ENCODE measurements around the gene RNPEPL1.

Gene RNPEPL1

DNA sequence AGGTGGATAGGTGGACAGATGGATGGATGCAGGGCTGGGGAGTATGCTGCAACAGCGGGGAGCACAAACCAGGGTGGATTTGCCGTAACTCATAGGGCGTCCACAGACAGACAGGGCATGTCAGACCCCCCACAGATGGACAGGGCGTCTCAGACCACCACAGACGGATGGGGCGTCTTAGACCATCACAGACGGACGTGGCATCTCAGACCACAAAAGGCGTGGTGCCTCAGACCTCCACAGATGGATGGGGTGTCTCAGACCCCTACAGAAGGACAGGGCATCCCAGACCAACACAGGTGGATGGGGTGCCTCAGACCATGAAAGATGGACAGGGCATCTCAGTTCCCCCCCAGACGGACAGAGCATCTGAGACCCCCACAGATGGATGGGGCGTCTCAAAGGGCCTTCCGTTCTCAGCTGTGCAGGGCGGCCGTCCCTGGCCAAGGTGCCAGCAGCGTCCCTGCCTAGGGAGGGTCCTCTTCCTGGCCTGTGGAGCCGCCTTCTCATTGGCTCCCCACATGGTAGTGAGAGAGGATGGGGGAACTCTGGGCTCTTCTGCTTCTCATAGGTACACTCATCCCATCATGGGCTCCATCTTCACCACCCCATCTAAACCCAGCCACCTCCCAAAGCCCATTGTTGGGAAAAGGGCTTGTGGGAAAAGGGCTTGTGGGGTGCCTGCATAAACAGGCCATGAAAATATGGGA is 12.6 kb upstream of the RNPEPL1 start:
- ChIA-PET CTCF (interaction anchor here (0.9 kb wide), 1 partner anchor 114 kb away, joined by 3 read pairs; no protein-coding TSS in a partner anchor), POLR2A (no interaction called here)
- peaks cover 0 to 33% of the 10 kb centered on the region in 2 experiments; a peak in 1 of 3 replicates for H3K36me3 ChIP-seq (ENCODE audit: control insufficient read depth in 2 of 2, insufficient read depth in 1 of 2, low read length in 2 of 2)

DNA sequence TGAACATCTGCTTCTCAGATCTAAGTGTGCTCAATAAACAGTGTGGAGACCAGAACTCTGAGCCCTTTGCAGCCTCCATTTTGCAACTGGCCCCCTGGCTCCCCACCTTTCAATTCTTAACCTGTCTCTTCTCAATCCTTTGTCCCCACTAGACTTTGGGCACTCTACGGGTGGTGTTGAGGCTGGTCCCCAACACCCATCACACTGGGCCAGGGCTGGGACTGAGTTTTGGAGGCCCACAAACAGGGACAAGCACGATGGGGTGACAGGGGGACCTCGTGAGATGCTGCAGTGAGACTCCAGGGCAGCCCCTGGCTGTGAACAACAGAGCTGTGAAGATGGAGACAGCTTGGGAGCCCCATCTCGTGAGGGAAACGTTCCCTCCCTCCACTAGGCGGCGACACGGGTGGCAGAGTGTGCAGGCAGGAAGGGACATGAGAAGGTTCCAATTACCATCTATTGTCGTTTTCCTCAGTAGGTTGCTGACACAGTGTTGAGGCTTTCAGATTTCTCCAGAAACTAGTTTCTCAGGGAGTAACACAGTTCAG is 11.7 kb upstream of the RNPEPL1 start:
- TF ChIP-seq, protein P1, sequence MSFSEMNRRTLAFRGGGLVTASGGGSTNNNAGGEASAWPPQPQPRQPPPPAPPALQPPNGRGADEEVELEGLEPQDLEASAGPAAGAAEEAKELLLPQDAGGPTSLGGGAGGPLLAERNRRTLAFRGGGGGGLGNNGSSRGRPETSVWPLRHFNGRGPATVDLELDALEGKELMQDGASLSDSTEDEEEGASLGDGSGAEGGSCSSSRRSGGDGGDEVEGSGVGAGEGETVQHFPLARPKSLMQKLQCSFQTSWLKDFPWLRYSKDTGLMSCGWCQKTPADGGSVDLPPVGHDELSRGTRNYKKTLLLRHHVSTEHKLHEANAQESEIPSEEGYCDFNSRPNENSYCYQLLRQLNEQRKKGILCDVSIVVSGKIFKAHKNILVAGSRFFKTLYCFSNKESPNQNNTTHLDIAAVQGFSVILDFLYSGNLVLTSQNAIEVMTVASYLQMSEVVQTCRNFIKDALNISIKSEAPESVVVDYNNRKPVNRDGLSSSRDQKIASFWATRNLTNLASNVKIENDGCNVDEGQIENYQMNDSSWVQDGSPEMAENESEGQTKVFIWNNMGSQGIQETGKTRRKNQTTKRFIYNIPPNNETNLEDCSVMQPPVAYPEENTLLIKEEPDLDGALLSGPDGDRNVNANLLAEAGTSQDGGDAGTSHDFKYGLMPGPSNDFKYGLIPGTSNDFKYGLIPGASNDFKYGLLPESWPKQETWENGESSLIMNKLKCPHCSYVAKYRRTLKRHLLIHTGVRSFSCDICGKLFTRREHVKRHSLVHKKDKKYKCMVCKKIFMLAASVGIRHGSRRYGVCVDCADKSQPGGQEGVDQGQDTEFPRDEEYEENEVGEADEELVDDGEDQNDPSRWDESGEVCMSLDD (tag by site-specific recombination; IDR thresholded peaks at IDR 0.05): no peak
- no peak for TF ChIP-seq ZNF785 (tag by site-specific recombination; IDR thresholded peaks at IDR 0.05)
- no peak for TF ChIP-seq ZNF211 (tag by site-specific recombination; IDR thresholded peaks at IDR 0.05; ENCODE audit: low read depth)
- no peak for TF ChIP-seq SALL2 (tag by site-specific recombination; IDR thresholded peaks at IDR 0.05; ENCODE audit: borderline replicate concordance)
- TF ChIP-seq, protein P2, sequence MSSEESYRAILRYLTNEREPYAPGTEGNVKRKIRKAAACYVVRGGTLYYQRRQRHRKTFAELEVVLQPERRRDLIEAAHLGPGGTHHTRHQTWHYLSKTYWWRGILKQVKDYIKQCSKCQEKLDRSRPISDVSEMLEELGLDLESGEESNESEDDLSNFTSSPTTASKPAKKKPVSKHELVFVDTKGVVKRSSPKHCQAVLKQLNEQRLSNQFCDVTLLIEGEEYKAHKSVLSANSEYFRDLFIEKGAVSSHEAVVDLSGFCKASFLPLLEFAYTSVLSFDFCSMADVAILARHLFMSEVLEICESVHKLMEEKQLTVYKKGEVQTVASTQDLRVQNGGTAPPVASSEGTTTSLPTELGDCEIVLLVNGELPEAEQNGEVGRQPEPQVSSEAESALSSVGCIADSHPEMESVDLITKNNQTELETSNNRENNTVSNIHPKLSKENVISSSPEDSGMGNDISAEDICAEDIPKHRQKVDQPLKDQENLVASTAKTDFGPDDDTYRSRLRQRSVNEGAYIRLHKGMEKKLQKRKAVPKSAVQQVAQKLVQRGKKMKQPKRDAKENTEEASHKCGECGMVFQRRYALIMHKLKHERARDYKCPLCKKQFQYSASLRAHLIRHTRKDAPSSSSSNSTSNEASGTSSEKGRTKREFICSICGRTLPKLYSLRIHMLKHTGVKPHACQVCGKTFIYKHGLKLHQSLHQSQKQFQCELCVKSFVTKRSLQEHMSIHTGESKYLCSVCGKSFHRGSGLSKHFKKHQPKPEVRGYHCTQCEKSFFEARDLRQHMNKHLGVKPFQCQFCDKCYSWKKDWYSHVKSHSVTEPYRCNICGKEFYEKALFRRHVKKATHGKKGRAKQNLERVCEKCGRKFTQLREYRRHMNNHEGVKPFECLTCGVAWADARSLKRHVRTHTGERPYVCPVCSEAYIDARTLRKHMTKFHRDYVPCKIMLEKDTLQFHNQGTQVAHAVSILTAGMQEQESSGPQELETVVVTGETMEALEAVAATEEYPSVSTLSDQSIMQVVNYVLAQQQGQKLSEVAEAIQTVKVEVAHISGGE (tag by site-specific recombination; conservative IDR thresholded peaks at IDR 0.05; ENCODE audit: low read depth): no peak
- TF ChIP-seq ZNF510 (tag by site-specific recombination; IDR thresholded peaks at IDR 0.05; ENCODE audit: insufficient replicate concordance): no peak
- TF ChIP-seq ZNF423 (tag by site-specific recombination; IDR thresholded peaks at IDR 0.05): no peak
- no peak for TF ChIP-seq ZNF610 (tag by site-specific recombination; IDR thresholded peaks at IDR 0.05; ENCODE audit: borderline replicate concordance)
- TF ChIP-seq KLF7 (tag by site-specific recombination; IDR thresholded peaks at IDR 0.05; ENCODE audit: borderline replicate concordance): no peak
- no peak for TF ChIP-seq MZF1 (tag by site-specific recombination; IDR thresholded peaks at IDR 0.05; ENCODE audit: borderline replicate concordance)
- TF ChIP-seq ZBTB17 (tag by site-specific recombination; IDR thresholded peaks at IDR 0.05): no peak
- TF ChIP-seq, protein P3, sequence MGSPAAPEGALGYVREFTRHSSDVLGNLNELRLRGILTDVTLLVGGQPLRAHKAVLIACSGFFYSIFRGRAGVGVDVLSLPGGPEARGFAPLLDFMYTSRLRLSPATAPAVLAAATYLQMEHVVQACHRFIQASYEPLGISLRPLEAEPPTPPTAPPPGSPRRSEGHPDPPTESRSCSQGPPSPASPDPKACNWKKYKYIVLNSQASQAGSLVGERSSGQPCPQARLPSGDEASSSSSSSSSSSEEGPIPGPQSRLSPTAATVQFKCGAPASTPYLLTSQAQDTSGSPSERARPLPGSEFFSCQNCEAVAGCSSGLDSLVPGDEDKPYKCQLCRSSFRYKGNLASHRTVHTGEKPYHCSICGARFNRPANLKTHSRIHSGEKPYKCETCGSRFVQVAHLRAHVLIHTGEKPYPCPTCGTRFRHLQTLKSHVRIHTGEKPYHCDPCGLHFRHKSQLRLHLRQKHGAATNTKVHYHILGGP (tag by site-specific recombination; IDR thresholded peaks at IDR 0.05): no peak
- no peak for TF ChIP-seq ZNF132 (tag by site-specific recombination; IDR thresholded peaks at IDR 0.05; ENCODE audit: borderline replicate concordance)
- peaks cover 0 to 26% of the 10 kb centered on the region in 2 experiments; a peak in 1 of 3 replicates for H3K36me3 ChIP-seq (ENCODE audit: control insufficient read depth in 2 of 2, insufficient read depth in 1 of 2, low read length in 2 of 2)
- no peak overlapping the region for H3K4me3 ChIP-seq (ENCODE audit: low read depth, low read length)
- H3K9me3 ChIP-seq (ENCODE audit: control insufficient read depth, insufficient read depth, low read depth, low read length): no peaks in the 10 kb centered on the region
- ChIA-PET POLR2A (no interaction called here), CTCF (interaction anchor here (0.5 to 0.6 kb wide), 2 partner anchors 60 to 289 kb away, joined by 3 read pairs; no protein-coding TSS in a partner anchor)
- no peak overlapping the region for H3K27ac ChIP-seq (ENCODE audit: extremely low read depth, low read depth, low read length)
- peaks cover 5% of the 10 kb centered on the region for H3K4me1 ChIP-seq (ENCODE audit: control insufficient read depth, insufficient read depth, low read length)

More for the DNA sequence above, 12.6 kb upstream of the RNPEPL1 start:
- no peak overlapping the region for H3K4me3 ChIP-seq (ENCODE audit: low read depth, low read length)
- no peaks in the 10 kb centered on the region for H3K9me3 ChIP-seq (ENCODE audit: control insufficient read depth, insufficient read depth, low read depth, low read length)
- TF ChIP-seq ZNF621 (tag by site-specific recombination; IDR thresholded peaks at IDR 0.05) (no peak), ZNF747 (tag by site-specific recombination; IDR thresholded peaks at IDR 0.05) (no peak), ZNF350 (tag by site-specific recombination; IDR thresholded peaks at IDR 0.05) (no peak), ZNF791 (tag by site-specific recombination; IDR thresholded peaks at IDR 0.05) (no peak), ZFHX2 (tag by site-specific recombination; conservative IDR thresholded peaks at IDR 0.05) (no peak), ZNF121 (tag by site-specific recombination; IDR thresholded peaks at IDR 0.05) (no peak), KLF10 (tag by site-specific recombination; IDR thresholded peaks at IDR 0.05) (no peak), HOXD13 (CRISPR knock-in tag; IDR thresholded peaks at IDR 0.05; ENCODE audit: borderline replicate concordance) (no peak), KLF1 (tag by site-specific recombination; IDR thresholded peaks at IDR 0.05) (no peak), SCRT2 (tag by site-specific recombination; IDR thresholded peaks at IDR 0.05) (no peak), ZNF202 (tag by site-specific recombination; IDR thresholded peaks at IDR 0.05; ENCODE audit: borderline replicate concordance) (no peak), ZNF624 (tag by site-specific recombination; IDR thresholded peaks at IDR 0.05) (no peak)
- TF ChIP-seq, protein P4, sequence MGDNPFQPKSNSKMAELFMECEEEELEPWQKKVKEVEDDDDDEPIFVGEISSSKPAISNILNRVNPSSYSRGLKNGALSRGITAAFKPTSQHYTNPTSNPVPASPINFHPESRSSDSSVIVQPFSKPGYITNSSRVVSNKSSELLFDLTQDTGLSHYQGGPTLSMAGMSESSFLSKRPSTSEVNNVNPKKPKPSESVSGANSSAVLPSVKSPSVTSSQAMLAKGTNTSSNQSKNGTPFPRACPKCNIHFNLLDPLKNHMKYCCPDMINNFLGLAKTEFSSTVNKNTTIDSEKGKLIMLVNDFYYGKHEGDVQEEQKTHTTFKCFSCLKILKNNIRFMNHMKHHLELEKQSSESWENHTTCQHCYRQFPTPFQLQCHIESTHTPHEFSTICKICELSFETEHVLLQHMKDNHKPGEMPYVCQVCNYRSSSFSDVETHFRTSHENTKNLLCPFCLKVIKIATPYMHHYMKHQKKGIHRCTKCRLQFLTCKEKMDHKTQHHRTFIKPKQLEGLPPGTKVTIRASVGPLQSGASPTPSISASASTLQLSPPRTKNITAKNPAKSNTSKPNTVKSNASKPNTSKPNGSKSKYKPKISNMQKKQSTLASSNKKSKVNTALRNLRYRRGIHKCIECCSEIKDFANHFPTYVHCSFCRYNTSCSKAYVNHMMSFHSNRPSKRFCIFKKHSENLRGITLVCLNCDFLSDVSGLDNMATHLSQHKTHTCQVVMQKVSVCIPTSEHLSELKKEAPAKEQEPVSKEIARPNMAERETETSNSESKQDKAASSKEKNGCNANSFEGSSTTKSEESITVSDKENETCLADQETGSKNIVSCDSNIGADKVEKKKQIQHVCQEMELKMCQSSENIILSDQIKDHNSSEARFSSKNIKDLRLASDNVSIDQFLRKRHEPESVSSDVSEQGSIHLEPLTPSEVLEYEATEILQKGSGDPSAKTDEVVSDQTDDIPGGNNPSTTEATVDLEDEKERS (tag by site-specific recombination; IDR thresholded peaks at IDR 0.05): no peak
- no peak overlapping the region for H3K27ac ChIP-seq (ENCODE audit: extremely low read depth, low read depth, low read length)
- peaks cover 5% of the 10 kb centered on the region for H3K4me1 ChIP-seq (ENCODE audit: control insufficient read depth, insufficient read depth, low read length)
